CD4-positive, alpha-beta T cell treated with Interleukin-4 for 4 hours (primary cell): ENCODE measurements around the gene FKBP7.
"Not testable (repeated sequence)": the region's sequence is repeated elsewhere in the genome, so short reads cannot be mapped to it uniquely, and the experiment has no call there.

Source experiments
- DNase-seq: peaks from one replicate; pipeline ENCODE4 v3.0.0-alpha.2; 2020

FKBP7 gene

DNA sequence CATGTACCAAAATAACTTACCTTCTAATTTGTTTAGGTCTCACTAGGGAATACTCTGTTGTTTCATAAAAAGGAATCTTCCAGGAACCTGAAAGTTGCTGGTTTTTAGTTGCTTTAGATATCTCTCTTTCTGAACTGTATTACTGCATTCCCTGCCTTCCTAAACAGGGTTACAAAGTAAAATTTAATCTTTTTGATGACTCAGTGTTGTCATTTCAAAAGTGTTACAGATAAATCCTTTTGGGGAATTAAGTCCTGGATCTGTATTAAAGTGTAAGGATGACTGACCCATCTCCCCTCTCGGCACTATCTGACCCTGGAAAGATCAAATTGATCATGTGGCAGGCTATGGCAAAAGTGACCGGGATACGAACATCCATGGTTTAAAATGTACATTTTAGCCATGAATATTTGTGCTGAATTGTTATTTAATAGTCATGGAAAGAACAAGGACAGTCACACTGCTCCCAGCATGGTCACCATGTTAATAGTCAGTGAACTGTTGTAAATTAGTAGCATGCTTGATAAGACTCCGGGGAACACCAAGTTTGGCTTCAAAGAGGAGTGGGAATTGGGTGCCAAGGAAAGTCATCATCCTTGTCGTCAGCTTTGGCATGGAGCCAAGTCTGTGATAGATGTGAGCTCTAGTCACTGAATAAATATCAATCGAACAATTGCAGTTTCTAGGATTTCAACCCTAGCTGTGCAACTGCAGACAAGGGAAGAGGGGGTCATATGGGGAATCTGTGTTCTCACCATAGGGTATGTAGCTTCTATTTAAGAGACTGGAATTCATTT, 6.0 kb upstream of the FKBP7 start:
- DNase-seq: no peak

DNA sequence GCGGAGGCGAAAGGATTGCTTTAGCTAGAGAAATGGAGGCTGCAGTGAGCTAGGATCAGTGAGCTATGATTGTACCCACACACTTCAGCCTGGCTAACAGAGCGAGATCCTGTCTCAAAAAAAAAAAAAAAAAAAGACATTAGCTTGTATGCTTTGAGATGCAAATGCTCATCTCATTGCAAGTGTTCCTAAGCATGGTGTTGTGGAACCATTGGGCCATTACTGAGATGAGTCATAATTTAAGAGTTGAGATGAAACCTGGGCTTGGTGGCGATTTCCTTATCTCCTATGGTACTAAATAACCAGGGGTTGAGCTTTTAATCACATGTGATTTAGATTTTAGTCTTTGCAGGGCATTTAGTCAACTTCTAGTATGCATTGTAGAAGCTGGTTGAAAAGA, 4.0 kb upstream of the FKBP7 start:
- peak; percentile 17 for DNase-seq

DNA sequence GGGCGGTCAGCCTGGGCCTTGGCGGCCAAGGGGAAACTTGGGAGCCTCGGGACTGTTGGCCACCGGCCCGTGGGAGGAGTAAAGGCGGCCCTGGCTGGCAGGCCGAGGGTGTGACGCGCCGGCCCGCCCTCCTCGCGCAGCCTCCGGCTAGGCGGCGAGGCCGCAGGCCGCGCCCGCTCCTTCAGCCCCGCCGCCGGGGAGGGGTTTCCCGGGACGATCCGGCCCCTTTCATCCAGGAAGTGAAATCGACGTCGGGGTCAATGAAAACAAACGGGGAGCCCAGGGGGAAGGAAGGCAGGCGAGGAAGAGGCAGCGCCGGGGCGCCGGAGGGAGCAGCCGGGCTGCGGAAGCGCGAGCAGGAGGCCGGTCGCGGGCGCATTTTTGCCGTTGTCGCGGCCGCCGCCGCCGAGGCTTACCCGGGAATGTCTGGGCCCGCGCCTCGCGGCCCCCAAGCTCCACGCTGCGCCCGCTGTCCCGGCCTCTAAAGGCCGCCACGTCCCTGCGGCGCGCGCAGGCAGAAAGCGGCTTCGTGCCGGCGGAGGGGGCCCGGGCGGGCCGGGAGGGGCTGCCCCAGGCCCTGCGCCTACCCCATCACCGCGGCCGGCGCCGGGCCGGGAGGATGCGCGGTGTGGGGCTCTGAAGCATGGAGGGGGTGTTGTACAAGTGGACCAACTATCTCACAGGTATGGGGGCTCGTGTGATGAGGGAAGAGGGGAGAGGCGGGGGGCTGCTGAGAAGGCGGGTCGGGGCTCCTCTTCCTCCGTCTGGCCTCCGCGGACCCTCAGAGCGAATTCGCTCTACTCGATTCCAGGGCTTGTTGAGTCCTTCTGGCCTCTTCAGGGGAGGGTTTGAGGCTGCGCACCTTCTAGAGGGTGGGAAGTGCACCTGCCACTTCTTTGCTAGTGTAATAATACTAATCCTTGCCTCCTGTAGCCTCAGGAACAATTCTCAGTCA, 2.1 kb upstream of the FKBP7 start, which contains the start of gene PLEKHA3:
Gene PLEKHA3 (plus strand): TSS at position 231 of the 955 bp plus-strand sequence. CDS start 413 bp downstream, at position 644.
- DNase-seq: peak; percentile 80

DNA sequence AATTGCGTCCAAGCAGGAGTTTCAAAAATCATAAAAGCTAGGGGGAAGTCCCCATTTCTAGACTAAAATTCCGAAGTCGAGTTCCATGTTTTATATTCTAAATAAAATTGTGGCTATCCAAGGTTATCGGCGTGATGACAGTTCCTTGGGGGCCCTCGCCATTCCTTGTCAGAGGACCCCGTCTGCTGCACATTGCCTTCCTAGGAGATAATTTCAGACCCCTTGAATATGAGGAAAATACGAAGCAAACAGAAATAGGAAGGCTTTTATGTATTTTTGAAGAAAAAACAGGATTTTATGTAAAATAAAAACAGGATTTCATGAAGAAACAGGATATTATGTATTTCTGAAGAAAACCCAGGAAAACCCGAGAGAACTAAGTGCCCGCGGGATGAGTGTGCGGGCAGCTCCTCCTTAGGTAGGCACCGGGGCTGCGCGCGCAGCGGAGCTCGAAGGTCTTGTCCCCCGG, 1.4 kb upstream of the FKBP7 start:
- no peak for DNase-seq

DNA sequence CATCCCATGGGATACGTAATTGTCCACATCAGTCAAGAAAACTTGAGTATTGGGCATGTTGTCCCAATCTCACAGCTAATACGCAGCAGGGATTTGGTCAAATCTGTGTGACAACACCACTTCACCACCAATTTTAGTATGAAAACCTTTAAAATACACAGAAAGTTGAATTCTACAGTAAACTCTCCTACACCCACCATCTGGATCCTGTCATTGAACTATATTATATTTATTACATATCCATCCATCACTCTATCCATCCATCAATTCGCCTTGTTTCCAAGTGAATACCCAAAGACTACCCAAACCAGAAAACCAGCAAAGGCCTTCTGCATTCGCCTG, 846 bp upstream of the FKBP7 start:
- no peak for DNase-seq

DNA sequence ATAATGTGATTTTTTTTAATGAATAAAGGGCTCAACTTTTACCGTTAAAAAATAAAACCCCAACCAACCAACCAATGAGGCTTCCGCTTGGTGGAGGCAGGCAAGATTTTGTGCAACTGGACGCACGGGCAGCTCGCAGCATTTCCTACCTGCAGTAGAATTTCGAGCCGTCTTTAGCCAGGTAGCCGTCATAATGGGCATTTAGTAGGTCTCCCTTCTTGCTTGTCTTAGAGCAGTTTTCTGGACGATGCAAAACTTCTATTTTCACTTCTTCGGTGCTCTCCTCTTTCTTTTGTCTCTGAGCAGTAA, 316 bp downstream of the FKBP7 start:
- no peak for DNase-seq

DNA sequence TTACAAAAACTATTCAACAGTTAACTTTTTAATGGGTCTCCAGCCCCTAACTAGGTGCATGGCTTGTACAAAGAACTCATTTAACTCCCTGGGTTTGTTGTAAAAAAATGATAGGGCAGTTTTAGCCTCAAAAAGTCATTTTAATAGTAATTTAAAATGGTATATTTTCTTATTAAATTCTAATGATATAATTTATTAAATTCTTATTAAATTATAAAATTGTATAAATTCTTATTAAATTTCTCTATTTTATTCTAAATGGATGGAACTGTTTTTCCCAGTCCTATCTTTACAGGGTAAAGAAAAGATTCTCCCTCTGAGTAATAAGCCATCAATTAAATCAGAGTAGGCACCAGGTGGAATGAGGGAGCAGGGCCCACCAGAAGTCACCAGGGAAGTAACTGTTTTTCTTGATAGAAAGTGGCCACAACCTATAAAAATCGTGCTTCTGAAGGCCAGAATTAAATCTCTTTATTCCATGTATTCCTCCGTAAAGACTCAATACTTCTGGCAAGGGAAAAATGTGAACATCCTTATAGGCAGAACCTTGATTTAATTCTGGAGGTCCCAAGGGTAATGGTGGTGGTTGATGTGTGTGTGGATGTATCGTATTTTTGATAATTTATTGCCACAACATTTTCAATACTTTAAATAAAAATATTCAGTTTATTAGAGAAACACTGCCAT, 814 bp downstream of the FKBP7 start:
- no peak for DNase-seq

DNA sequence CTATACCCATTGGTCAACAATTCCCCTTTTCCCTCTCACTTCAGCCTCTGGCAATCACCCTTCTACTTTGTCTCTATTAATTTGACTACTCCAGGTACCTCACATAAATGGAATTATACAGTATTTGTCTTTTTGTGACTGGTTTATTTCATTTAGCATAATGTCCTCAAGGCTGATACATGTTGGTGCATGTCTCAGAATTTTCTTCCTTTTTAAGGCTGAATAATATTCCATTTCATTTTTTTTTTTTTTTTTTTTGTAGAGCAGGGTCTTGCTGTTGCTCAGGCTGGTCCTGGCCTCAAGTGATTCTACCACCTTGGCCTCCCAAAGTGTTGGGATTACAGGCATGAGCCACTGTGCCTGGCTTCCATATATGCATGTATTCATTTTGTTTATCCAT, 1.9 kb downstream of the FKBP7 start:
- DNase-seq: no peak

DNA sequence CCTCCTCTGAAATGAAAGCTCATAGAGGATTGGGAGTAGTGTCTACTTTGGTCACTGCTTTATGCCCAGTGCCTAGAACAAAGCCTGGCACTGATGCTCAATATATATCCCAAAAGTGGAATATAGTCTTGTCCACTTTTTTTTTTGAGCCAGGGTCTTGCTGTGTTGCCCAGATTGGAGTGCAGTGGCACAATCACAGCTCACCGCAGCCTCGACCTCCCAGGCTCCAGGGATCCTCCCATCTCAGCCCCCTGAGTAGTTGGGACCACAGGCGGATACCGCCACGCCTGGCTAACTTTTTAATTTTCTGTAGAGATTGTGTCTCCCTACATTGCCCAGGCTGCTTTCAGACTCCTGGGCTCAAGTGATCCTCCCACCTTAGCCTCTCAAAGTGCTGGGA, 3.8 kb downstream of the FKBP7 start:
- DNase-seq: no peak

DNA sequence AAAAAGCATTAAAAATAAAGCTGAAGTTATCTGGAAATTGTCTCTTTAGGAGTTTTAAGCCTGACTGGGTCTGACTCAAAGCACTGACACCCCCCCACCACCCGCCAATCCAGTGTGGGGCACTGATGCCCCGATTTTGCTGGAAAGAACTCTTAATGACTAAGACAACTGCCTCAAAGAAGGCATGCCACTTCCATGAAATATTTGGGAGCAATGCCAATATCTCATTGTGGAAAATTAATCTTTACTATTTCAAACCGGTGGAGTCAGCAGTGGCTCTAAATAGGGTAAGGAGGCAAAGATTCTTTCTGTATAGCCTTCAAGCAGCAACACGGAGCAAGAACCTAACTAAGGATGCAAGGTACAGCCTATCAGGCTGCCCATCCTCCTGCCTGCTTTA, 4.5 kb downstream of the FKBP7 start:
- DNase-seq: no peak

DNA sequence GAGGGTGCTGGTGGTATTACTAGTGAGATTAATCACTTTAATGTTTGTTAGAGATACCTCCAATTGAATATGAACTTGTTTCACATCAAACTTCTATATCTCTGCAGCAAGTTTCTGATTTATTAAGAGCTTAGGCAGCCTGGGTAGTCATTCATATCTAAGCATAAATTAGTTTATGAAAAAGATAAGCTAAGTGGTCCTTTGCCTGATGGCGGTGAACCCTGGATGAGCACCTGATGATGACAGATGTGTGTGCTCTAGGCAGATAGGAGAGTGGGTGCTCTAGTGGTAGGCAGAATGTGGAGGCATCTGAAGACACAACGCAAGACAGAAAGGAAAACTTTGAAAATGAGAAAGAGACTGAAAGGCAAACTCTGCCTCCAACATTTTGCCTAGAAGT, 5.0 kb downstream of the FKBP7 start:
- no peak for DNase-seq

DNA sequence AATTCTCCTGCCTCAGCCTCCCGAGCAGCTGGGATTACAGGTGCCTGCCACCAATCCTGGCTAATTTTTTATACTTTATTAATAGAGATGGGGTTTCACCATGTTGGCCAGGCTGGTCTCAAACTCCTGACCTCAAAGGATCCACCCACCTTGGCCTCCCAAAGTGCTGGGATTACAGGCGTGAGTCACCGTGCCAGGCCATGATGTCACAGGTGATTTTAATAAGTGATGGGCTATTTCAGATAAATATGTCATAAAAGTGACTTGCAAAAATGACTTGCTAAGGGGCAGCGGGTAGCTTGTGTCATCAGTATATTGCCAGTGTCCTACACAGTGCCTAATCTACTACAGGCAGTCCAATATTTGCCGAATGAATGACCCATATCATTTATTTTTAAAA, 7.1 kb downstream of the FKBP7 start:
- not testable (repeated sequence) for DNase-seq

DNA sequence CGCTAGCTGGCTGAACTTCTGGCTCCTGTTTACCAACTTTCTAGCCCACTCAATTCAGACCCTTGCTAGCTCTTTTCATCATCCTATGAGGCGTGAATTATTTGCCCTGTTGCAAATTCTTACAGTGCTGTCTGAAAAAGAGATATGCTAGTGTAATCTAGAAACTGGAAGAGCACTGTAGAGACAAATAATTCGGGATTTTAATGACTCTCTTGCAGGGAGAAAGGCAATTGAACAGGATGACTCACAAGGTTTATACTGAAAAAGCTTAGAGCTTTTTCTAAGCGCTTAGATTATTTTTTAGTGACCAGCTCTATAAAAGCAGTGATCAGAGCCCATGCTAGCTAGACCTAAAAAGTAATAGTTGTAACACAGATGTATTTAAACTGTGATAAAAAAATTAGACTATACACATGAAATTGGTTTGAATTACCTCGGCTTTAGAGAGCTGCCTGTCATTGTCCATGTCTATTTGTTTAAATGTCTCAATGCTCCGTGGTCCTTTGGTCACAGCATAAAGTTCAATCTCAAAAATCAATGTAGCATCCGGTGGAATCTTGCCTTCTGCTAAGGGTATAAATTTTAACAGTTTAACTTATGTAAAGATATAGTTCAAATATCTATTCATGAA, 9.1 kb downstream of the FKBP7 start:
- DNase-seq: no peak

DNA sequence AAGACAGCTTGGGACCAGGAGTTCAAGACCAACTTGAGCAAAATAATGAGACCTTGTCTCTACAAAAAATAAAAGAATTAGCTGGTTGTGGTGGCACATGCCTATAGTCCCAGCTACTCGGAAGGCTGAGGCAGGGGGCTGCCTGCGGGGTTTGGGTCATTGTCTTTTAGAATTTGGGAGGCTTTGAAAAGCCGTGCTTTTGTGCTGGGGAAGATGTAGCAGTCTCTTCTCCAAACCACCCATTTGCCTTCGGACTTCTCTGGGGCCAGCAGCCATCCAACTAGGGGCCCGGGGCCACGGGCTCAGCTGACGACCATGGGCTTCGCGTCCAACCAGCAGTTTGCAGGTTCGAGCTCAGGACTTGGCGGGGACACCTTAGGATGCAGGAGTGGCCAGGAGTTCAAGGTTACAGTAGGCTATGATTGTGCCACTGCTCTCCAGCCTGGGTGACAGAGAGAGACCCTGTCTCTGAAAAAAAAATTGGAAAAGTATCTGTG, 21.0 kb downstream of the FKBP7 start:
- DNase-seq: no peak

DNA sequence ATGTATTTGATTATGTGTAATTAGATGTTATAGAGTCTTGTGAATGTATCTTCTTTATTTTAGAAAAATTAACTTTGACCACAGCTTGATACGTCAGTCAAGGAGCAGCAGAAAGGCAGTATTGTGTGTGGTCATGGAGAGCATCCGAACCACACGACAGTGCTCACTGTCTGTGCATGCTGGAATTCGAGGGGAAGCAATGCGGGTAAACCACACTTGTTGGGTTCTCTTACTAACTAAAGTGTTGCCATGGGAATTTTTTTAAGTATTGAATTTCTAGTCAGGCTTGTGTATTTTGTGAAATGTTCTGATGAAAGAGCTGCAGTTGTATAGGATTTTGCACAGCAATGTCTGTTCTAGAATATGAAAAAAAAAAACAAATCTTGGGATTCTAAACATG, 22.5 kb downstream of the FKBP7 start:
- DNase-seq: no peak

DNA sequence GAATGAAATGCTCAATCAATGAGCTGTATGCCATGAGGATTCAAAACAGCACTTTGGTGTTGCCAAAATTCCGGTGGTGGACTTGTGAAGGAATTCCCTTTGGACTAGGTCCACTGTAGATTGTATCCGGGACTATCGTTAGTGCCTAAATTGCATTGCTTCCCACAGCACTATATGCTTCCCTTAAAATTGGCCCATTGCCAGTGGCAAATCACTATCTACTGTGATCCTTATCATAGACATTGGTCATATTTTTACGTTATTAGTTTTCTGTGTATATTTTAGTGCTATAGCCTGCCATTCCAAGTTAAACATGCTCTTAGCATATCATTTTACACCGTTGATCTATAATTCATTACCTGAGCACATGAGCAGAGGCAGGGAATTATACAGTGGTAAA, 25.5 kb downstream of the FKBP7 start:
- DNase-seq: no peak

DNA sequence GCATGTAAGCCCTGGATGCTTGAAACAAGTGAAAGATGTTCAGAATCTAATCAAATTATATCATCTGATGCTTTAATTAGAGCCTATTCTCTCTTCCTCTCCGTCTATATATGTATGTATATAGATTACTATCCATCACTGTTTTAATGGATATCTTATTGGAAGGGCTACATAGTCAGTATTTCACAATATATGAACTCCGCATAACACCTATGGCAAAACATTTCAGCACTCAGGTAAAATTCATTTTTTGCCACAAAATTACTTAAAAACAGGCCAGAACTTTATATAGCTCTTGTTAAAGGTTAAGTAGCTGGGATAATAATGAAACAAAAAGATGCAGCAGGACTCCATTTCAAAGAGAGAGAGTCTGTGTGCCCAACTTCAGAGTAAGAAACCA, 26.1 kb downstream of the FKBP7 start:
- no peak for DNase-seq

DNA sequence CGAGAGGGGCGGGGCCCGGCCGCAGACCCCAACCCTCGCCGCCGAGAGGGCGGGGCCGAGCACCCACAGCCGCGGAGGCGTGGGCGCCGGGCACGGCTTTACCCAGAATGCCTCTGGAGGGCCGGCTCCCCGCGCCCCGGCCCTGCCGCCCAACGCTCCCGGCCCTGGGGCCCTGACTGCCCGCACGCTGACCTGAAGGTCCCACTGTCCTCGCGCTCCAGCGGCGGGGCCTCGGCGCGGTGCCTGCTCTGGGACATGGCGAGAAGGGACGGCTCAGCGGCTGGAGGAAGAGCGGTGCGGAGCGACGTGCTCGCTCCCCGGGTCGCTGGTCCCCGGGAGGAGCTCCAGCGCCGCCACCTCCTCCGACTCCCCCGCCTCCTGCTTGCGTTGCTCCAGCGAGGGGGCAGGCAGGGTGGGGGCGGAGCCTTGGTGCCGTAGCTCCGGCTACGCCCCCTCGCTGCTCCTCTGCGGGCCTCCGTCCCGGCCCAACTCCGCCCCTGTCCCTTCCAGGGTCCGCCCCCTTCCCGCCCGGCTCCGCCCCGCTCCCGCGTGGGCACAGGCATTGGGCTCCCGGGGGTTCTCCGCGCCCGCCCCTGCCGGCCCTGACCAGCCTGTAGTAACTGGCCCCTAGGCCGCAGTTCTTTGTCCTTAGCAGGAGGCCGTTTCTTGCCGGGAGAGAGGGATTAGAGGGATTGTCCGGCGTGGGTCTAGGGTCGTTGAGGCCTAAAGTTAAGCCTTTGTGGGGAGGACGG, 27.4 kb downstream of the FKBP7 start, which contains the start of the genes PJVK and PRKRA:
Gene PJVK (plus strand): TSS at position 605 of the 752 bp plus-strand sequence. CDS start 2,032 bp downstream, outside the sequence.
Gene PRKRA (minus strand): TSS at position 402 of the 752 bp plus-strand sequence. CDS start 145 bp downstream, at position 257.
- peak; percentile 93 for DNase-seq

DNA sequence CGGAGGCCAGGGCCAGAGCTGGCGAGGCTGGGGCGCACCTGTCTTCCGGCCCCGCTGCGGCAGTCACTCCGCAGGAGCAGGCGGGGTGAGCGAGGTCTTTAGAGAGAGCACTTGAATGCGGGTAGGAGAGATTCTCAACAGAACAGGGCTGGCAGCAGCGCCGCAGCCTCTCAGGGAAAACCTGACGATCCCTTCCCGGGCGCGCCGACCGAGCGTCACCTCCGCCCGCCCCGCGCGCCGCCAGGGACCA, 28.0 kb downstream of the FKBP7 start:
- DNase-seq: peak; percentile 79

DNA sequence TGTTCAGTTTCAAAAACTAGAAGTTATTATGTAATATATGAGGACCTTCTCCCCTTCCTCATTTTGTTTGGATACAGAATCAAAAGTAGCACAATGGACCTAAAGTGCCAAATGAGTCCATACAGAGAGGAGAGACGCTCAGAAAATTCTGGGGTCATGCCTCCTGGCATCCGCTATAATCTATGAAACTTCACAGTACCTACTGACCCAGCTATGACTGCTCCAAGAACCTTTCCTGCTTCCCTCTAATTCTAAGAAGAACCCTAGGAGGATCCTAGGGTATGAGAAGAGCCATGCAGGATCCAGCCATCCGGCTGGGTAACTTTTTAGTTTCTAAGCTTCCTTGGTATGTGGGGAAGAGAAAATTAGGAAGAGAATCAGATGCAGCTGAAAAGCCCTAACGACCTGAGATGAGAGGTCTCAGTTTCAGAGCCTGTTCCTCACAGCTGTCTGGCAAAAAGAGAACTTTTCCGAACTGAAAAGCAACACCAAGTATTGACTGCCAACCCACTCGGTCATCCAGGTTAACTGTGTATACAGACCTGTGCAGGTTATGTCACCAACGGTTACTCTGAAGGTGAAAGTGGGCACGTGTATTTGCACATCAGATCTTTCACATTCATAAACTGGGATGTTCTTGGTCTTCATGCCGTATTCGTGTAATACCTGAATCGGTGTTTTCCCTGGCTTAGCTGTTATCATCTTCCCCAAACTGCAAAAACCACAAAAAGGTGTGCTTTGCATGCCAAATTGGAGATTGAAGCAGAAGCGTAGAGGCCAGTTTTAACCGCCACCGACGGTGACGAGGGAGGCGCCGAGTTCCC, 28.5 kb downstream of the FKBP7 start:
- peak; percentile 71 for DNase-seq
